GM18907 (cell line): Measurements from ENCODE around the gene ELOVL6.
"Not testable (repeated sequence)": the region's sequence is repeated elsewhere in the genome, so short reads cannot be mapped to it uniquely, and the experiment has no call there.

Experiments
- ATAC-seq: cut with Tn5 transposase; IDR thresholded peaks from one replicate; pipeline ENCODE4 v1.9.1; 2021; ENCODE audit warnings: mild to moderate bottlenecking, moderate library complexity; ENCODE audit not compliant: unreplicated experiment

The ELOVL6 gene, protein sequence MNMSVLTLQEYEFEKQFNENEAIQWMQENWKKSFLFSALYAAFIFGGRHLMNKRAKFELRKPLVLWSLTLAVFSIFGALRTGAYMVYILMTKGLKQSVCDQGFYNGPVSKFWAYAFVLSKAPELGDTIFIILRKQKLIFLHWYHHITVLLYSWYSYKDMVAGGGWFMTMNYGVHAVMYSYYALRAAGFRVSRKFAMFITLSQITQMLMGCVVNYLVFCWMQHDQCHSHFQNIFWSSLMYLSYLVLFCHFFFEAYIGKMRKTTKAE

DNA sequence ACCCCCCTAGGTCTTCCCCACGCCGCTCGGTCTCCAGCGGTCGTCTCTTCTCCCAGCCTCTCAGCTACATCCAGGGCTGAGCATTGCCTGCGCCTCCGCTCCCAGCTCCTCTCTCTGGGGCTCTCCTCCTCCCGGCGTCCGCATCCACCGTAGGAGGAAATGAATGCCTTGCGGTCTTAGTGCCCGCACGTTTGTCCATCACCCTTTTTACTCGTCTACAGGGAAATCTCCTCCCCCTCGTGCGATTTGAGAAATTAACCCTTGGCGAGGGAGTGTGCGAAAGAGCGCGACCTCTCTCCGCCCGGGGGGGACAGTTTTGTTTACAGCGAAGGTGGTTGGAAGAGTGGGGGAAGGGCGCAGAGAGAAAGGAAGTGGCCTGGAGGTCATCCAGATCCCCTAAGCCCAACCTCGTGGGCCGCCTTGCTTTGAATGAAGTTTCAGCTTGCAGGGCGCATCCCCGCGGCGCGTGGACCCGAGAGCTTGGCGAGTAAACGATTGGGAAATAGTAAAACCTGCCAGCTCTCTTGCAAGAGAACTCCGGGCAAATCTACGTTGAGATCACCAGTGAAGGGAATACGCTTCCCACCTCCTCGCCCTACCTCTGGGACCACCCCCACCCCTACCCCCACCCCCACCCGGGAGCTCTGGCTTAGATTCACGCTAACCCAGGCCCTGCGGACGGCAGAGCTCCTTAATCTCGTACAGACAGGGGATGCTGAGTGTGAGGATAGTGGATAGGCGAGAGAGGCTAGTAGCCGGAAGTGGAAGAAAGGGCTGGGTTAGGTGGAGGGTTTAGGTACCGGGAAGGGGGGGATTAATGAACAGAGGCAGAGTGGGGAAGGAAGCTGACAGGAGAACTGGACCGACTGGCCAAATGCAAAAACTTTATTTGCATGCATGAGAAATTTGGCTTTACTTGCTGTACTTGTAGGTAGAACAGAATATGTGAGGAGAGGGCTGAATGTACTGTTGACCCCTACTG, at the start of gene ELOVL6:
TSS of gene ELOVL6 (minus strand) at position 181 of the 982 bp plus-strand sequence. CDS start 280 bp downstream, outside the sequence.
- no peak for ATAC-seq

DNA sequence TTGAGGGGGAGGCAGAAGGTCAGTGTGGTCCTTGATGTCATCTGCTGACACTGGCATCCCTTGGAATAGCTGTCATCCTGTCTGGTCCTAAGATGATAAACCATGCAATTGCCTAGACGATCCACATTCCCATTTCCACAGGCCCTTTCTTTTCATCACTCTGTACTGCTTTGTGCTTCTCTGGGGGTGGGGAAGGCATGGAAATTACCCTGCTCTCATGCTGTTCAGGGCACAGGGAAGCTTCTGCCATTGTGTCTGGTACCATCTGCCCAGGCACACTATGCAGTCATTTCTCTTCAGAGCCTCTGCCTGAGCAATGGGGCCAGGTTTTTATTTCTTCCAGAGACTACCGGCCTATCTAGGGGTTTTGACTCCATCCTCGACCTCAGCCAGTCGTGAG, 49.7 kb upstream of the ELOVL6 start:
- ATAC-seq: no peak

DNA sequence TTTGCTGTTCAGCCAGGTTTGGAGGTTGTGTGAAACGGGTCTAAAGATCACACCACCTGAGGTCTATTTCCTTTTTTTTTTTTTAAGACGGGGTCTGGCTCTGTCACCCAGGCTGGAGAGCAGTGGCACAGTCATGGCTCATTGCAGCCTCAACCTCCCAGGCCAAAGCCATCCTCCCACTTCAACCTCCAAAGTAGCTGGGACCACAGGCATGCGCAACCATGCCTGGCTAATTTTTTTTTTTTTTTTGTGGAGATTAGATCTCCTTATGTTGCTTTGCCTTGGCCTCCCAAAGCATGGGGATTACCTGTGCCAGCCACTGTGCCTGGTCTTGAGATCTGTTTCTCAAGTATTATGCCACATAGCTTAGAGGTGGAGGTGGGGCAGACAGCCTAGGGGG, 49.2 kb upstream of the ELOVL6 start:
- no peak for ATAC-seq

DNA sequence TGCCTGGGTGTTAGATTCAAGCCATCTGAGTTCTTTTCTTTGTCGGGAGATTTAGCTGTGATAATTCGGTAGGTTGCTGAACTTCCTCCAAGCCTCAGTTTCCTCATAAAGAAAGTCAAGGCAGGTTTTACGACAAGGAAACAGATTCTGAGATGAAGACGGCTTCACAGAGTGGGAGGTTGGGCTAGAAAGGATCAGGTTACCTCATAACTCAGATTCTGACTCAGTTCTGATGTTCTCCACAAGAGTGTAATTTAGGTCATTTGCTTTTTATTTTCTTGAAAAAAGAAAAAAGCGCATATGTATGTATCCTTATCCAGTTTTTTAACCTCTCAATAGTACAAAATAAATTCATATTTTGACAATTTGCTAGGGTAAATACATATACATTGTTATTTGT, 47.2 kb upstream of the ELOVL6 start:
- ATAC-seq: no peak

DNA sequence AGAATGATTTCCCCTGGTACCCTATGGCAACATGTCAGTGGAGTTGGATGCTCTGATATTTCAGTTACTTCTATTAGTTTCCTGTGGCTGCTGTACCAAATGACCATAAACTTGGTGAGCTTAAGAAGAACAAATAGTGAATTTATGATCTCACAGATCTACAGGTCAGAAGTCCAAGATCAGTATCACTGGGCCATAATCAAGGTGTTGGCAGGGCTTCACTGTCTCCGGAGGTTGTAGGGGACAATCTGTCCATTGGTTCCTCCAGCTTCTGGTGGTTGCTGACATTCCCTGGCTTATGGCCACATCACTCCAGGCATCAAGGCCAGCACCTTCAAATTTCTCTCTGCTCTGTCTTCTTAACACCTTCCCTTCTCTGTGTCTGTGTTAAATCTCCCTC, 37.9 kb upstream of the ELOVL6 start:
- ATAC-seq: no peak

DNA sequence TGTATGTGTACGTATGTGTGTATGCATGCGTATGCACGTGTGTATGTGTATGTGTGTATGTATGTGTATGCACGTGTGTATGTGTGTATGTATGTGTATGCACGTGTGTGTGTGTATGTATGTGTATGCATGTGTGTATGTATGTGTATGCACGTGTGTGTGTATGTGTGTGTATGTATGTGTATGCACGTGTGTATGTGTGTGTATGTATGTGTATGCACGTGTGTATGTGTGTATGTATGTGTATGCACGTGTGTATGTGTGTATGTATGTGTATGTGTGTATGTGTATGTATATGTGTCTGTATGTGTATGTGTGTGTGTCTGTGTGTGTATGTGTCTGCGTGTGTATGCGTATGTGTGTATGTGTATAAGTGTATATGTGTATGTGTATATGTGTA, 35.2 kb upstream of the ELOVL6 start:
- ATAC-seq: not testable (repeated sequence)

DNA sequence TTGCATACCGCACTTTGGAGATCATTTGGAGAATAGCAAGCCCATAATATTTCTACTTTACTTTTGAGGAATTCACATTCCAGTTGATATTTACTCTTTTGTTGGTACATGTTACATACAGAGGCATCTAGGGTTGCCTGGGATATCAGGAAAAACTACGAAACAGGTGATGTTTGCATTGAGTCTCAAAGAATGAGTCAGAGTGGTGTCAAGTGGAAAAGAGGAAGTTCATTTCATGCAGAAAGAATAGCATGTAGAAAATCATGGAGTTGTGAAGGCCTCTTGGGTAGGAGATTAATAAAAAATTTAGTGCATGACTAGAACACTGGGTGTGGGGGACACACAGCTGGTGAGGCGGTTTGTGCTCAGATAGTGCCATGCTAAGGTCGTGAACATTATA, 33.5 kb upstream of the ELOVL6 start:
- no peak for ATAC-seq

DNA sequence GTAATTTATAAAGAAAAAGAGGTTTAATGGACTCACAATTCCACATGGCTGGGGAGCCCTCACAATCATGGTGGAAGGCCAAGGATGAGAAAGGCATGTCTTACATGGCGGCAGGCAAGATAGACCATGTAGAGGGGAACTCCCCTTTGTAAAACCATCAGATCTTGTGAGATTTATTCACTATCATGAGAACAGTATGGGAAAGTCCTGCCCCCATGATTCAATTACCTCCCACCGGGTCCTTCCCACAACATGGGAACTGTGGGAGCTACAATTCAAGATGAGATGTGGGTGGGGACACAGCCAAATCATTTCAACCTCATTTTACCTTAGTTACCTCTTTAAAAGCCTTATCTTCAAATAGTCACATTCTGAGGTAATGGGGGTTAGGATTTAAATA, 30.9 kb upstream of the ELOVL6 start:
- ATAC-seq: no peak

DNA sequence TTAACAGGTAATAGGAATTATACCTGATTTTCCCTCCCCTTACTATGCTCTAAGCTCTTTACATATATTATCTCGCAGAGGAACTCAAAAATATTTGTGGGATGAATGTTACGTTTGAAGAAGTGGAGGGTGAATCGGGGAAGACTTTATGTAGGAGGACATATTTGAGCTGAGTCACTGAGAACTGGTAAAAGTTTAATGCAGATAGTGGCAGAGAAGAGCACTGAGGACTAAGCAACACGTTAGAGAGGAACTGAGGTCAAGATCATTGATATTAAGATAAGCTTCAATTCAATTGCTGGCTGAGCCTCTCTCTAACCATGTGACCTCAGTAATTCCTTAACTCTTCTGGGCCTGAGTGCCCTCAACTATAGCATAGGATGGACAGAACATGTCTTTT, 26.4 kb upstream of the ELOVL6 start:
- ATAC-seq: no peak

DNA sequence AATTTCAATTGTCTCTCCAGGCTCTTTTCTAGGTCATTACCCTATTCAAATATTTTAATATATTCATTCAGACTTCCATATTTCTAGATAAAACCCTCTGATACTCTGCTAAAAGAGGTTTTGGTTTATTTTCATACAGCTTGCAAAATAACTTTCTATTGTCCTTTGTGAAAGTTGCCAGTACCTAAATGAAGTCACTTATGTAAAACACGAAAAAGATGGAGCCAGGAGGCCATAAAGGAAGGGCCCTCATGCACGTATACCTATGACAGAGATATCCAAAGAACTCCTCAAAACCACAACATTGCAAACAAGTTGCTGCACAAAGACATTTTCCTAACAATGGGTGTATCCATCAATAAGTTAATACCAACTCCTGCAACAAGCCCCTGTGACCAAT, 25.7 kb upstream of the ELOVL6 start:
- no peak for ATAC-seq

DNA sequence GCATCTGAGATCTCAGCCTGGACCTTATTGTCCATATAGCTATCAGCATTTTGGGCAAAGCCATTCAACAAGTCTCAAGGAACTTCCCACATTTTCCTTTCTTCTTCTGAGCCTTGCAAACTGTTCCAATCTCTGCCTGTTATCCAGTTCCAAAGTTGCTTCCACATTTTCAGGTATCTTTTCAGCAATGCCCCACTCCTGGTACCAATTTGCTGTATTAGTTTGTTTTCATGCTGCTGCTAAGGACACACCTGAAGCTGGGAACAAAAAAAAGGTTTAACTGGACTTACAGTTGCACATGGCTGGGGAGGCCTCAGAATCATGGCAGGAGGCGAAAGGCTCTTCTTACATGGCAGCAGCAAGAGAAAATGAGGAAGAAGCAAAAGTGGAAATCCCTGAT, 20.5 kb upstream of the ELOVL6 start:
- ATAC-seq: not testable (repeated sequence)

DNA sequence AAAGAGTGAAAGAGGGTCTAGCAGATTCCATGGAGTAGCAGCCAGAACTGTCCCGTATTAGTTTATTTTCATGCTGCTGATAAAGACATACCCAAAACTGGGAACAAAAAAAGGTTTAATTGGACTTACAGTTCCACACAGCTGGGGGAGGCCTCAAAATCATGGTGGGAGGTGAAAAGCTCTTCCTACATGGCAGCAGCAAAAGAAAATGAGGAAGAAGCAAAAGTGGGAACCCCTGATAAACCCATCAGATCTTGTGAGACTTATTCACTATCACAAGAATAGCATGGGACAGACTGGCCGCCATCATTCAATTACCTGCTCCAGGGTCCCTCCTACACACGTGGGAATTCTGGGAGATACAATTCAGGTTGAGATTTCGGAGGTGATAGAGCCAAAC, 18.8 kb upstream of the ELOVL6 start:
- not testable (repeated sequence) for ATAC-seq

DNA sequence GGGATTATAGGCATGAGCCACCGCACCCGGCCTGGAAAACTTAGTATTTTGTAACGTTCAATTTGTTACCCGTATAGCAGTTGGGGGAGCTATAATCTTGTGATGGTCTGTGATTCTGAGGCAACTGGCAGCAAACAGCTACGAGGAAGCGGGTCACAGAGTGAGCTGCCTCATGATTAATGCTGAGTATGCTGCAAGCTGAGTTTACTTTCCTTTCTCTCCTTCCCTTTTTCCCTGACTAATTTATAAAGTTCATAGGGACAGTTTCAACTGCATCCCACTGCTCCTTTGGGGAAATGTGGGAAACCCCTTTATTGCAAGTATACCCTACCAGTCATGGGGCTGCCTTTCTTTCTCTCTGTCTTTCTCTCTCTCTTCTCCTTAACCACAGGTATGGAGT, 17.7 kb upstream of the ELOVL6 start:
- ATAC-seq: no peak

DNA sequence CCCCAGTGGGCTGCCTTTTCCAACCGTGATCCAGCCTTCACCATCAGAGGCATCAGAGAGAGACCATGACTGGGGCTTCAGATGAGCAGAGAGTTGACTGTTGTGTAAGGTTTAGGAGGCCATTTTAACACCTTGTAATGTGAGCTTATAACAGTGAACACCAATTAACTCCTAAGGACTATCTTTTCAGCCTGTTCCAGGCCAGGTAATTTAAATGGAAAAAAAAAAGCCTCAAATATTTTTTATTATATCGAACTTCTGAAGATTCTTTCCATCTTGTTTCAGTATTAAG, 13.3 kb upstream of the ELOVL6 start:
- ATAC-seq: no peak

DNA sequence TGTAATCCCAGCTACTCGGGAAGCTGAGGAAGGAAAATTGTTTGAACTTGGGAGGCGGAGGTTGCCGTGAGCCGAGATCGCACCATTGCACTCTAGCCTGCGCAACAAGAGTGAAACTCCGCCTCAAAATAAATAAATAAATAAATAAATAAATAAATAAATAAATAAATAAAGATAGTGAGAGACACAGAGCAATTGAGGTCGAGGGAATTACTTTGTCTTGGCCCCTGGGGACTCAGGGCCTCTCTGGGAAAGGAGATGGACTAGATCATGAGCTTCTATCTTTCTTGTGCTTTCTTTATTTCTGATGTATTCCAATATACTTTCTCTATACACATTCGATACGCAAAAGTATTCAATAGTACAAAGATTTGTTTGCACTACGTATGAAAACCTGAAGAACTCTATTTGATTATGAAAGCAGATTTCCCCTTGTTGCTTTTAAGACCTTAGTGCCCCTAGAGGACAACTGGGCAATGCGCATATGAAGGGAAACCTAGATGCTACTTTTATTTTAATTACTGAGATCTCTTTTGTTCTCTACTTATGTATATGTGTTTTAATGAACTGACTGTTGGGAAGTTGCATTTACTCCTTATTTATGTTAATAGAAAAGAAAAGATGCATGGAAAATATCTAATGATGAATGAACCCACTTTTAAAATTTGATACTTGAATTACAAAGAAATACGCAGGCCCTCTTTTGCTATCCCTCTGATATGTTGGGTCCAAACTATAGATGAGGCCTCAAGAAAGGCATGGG, 12.8 kb upstream of the ELOVL6 start:
- peak; percentile 90 for ATAC-seq

DNA sequence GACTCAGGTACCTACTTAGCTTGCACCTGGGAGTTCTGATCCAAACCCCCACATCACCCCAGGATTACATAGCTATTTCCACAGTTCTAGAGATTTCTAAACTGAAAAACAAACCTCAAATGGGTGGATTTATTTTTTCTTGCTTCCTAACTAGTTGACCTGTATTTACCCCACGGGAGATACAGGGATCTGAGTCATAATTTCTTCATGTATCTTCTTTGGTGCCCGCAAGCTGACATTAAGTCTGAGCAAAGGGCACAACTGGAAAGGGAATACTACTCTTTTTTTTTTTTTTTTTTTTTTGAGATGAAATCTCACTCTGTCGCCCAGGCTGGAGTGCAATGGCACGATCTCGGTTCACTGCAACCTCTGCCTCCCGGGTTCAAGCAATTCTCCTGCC, 10.0 kb upstream of the ELOVL6 start:
- no peak for ATAC-seq

DNA sequence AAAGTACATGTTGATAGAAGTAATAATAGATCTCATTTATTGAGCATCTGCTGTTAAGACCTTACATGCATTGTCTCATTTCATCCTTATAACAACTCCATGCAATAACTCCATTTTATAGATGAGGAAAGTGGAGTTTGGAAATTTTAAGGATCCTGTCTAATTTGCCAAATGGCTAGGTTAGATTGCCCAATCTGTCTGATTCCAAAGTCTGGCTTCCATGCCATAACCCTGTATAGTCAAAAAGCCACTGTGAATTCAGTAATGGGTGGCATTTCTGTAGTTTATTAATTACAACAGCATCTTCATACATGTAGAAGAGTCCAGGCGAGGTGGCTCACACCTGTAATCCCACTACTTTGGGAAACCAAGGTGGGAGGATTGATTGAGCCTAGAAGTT, 8.8 kb upstream of the ELOVL6 start:
- no peak for ATAC-seq

DNA sequence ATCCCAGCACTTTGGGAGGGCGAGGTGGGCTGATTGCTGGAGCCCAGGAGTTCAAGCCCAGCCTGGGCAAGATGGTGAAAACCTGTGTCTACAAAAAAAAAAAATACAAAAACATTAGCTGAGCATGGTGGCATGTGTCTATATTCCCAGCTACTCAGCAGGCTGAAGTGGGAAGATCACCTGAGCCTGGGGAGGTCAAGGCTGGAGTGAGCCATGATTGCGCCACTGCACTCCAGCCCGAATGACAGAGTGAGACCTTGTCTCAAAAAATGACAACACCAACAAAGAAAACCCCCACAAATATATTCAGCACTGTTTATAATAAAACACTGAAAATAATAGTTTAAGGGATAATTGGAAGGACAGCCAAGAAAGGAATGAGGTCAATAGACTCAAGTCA, 3.6 kb upstream of the ELOVL6 start:
- ATAC-seq: no peak

DNA sequence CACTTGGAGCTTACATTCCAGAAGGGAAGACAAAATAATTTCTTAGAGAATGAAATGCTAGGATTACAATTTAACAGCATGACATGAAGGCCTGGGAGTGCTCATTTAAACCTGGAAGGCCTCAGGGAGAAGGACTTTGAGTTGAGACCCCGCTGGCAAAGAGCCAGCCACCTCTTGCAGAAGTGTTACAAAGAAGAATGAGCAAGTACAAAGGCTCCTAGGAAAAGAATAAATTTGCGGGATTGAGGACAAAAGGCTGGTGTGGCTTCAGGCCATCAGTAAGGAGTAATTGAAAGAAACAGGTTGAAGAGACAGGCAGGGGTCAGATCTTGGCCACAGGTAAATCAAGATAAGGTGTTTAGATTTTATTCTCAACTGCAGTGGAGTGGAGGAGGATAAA, 3.1 kb upstream of the ELOVL6 start:
- no peak for ATAC-seq

DNA sequence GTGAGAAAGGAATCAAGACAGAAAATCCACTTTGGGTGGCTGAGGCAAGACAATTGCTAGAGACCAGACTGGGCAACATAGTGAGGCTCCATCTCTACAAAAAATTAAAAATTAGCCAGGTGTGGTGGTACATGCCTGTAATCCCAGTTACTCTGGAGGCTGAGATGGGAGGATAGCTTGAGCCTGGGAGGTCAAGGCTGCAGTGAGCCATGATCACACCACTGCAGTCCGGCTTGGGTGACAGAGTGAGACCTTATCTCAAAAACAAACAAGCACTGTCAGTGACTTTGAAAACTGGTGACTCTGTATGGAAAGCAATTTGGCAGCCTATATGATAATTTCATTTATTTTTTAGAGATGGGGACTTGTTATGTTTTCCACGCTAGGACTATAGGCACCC, 2.3 kb upstream of the ELOVL6 start:
- ATAC-seq: no peak

DNA sequence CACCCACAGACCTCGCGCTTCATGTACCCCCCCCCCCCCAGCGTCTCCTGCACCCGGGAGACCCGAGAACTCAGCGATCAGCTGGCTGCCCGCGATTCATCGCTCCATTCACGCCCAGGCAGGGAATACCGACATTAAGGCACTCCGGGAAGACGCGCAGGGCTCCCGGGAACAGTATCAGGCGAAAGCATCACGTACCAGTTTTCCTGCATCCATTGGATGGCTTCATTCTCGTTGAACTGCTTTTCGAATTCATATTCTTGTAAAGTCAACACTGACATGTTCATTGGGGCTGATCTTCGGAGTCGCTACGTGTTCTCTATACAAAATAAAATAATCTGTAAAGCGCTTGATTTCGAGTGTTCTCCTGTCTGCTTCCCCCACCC, 373 bp downstream of the ELOVL6 start:
- no peak for ATAC-seq
